ENCODE results near the gene PNLIPRP3. TPM values are rescaled to one million over a fixed set of nuclear protein-coding genes. Genes with fewer than 3 reads are reported as not detected.

PNLIPRP3 gene
- total and polyA plus RNA-seq, 2 experiments from 2014 or later, result 0.46 to 0.93 TPM

DNA sequence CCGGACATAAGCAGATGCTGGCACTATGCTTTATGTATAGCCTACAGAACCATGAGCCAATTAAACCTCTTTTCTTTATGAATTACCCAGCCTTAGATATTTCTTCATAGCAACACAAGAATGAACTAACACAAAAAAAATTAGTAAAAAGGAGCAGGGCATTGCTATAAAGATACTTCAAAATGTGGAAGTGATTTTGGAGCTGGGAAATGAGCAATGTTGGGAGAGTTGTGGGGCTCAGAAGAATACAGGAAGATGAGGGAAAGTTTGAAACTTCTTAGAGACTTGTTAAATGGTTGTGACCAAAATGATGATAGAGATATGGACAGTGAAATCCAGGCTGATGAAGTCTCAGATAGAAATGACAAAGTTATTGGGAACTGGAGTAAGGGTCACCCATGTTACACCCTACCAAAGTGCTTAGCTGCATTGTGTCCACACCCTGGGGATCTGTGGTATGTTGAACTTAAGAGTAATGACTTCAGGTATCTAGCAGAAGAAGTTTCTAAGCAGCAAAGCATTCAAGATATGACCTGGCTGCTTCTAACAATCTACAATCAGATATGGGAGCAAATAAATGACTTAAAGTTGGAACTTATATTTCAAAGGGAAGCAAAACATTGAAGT, 24.2 kb downstream of the PNLIPRP3 start:
- TF ChIP-seq EZH2phosphoT487 (IDR thresholded peaks at IDR 0.05; ENCODE audit: low read depth, severe bottlenecking, unreplicated experiment) (no peak), EZH2 (IDR thresholded peaks at IDR 0.05; ENCODE audit: borderline replicate concordance) (no peak)
- TF ChIP-seq, protein P1, sequence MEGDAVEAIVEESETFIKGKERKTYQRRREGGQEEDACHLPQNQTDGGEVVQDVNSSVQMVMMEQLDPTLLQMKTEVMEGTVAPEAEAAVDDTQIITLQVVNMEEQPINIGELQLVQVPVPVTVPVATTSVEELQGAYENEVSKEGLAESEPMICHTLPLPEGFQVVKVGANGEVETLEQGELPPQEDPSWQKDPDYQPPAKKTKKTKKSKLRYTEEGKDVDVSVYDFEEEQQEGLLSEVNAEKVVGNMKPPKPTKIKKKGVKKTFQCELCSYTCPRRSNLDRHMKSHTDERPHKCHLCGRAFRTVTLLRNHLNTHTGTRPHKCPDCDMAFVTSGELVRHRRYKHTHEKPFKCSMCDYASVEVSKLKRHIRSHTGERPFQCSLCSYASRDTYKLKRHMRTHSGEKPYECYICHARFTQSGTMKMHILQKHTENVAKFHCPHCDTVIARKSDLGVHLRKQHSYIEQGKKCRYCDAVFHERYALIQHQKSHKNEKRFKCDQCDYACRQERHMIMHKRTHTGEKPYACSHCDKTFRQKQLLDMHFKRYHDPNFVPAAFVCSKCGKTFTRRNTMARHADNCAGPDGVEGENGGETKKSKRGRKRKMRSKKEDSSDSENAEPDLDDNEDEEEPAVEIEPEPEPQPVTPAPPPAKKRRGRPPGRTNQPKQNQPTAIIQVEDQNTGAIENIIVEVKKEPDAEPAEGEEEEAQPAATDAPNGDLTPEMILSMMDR (IDR thresholded peaks at IDR 0.05; ENCODE audit: poor library complexity), result no peak
- H3K36me3 ChIP-seq (replicated peaks; ENCODE audit: insufficient read depth, low read depth), result no peaks in the 10 kb centered on the region
- no peaks in the 10 kb centered on the region for H3K79me2 ChIP-seq
- no peak for DNase-seq (ENCODE audit: low spot score)
- no peaks in the 10 kb centered on the region for H3K9me3 ChIP-seq (ENCODE audit: low read depth)
- H4K20me1 ChIP-seq (ENCODE audit: insufficient read depth, poor library complexity, severe bottlenecking), result no peaks in the 10 kb centered on the region
- no peaks in the 10 kb centered on the region for H3K4me1 ChIP-seq (ENCODE audit: insufficient read depth)
- H3K4me3 ChIP-seq, result no peak overlapping the region
- no peaks in the 10 kb centered on the region for H3K9me2 ChIP-seq (replicated peaks; ENCODE audit: insufficient read depth)
- no peak overlapping the region for H3K4me2 ChIP-seq
- no peak overlapping the region for H2AFZ ChIP-seq
- H3K27ac ChIP-seq, result no peak overlapping the region
- H3K27me3 ChIP-seq, result no peaks in the 10 kb centered on the region
- 0% methylated on average over 1 of the region's 1 CpG for WGBS (ENCODE audit: low lambda C conversion rate, missing lambda C conversion rate)

DNA sequence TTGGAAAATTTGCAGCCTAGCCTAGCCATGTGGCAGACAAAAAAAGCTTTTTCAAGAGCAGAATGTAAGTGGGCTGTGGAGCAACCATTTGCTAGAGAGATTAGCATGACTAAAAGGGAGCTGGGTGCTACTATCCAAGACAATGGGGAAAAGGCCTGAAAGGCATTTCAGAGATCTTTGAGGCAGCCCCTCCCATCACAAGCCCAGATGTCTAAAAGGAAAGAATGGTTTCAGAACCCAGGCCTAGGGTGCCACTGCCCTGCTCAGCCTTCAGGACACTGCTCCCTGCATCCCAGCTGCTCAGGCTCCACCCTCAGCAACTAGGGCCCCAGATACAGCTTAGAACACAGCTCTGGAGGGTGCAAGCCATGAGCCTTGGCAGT, 24.7 kb downstream of the PNLIPRP3 start:
- Histone ChIP-seq H3K36me3 (replicated peaks; ENCODE audit: insufficient read depth, low read depth) (no peaks in the 10 kb centered on the region), H3K9me2 (replicated peaks; ENCODE audit: insufficient read depth) (no peaks in the 10 kb centered on the region), H3K9me3 (ENCODE audit: low read depth) (no peaks in the 10 kb centered on the region), H3K4me2 (no peak overlapping the region), H3K4me1 (ENCODE audit: insufficient read depth) (no peaks in the 10 kb centered on the region), H4K20me1 (ENCODE audit: insufficient read depth, poor library complexity, severe bottlenecking) (no peaks in the 10 kb centered on the region), H3K4me3 (no peak overlapping the region), H3K79me2 (no peaks in the 10 kb centered on the region), H2AFZ (no peak overlapping the region), H3K27me3 (no peaks in the 10 kb centered on the region), H3K27ac (no peak overlapping the region)
- TF ChIP-seq EZH2phosphoT487 (IDR thresholded peaks at IDR 0.05; ENCODE audit: low read depth, severe bottlenecking, unreplicated experiment), result no peak
- DNase-seq (ENCODE audit: low spot score), result no peak

DNA sequence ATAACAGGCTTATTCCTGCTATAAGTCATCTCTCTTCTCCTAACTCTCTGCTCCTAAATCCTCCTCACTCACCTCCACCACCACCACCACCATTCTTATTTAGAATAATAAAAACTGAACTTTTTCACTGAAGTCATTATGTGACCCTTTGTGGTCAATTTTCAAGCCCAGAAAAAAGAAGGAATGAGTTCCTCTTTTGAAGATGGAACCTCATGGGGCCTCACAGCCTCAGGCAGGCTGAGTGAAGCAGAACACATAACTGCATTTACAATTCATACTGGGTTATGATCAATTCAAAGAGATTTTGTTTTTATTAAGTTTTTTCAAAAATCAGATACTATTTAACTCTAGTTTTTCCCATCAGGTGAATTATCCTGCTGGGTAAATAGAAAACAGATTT, 29.8 kb downstream of the PNLIPRP3 start:
- DNase-seq (ENCODE audit: low spot score), result no peak
- Histone ChIP-seq H3K4me3 (no peak overlapping the region), H2AFZ (no peak overlapping the region), H3K36me3 (replicated peaks; ENCODE audit: insufficient read depth, low read depth) (no peaks in the 10 kb centered on the region), H3K27me3 (no peaks in the 10 kb centered on the region), H3K9me2 (replicated peaks; ENCODE audit: insufficient read depth) (no peaks in the 10 kb centered on the region), H3K9me3 (ENCODE audit: low read depth) (no peaks in the 10 kb centered on the region), H3K27ac (no peak overlapping the region), H3K4me2 (no peak overlapping the region), H3K79me2 (no peaks in the 10 kb centered on the region), H4K20me1 (ENCODE audit: insufficient read depth, poor library complexity, severe bottlenecking) (no peaks in the 10 kb centered on the region), H3K4me1 (ENCODE audit: insufficient read depth) (no peaks in the 10 kb centered on the region)
- TF ChIP-seq EZH2phosphoT487 (IDR thresholded peaks at IDR 0.05; ENCODE audit: low read depth, severe bottlenecking, unreplicated experiment), result no peak

DNA sequence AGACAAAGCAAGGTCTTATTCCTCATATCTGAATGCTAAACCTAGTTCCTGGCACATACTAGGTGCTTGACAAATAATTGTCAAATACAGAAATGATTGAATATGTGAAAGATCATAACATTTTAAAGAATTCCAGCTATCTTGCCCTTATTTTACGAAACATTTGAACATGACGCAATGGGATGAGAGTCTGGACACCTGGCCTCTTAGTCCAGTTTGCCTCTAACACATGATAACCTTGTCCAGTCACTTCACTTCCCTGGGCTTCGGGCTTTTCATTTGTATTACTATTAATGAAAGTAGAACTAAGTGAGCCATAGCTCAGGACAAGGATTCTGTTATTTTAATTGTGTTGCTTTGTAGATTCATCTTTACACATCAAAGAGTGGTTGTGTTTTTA, 32.6 kb downstream of the PNLIPRP3 start:
- WGBS (ENCODE audit: low lambda C conversion rate, missing lambda C conversion rate), result 90% methylated on average over 3 of the region's 3 CpGs
- no peaks in the 10 kb centered on the region for H3K27me3 ChIP-seq

More for the DNA sequence above, 32.6 kb downstream of the PNLIPRP3 start:
- no peaks in the 10 kb centered on the region for H3K36me3 ChIP-seq (replicated peaks; ENCODE audit: insufficient read depth, low read depth)
- no peaks in the 10 kb centered on the region for H4K20me1 ChIP-seq (ENCODE audit: insufficient read depth, poor library complexity, severe bottlenecking)
- H3K9me3 ChIP-seq (ENCODE audit: low read depth), result no peaks in the 10 kb centered on the region
- H3K4me2 ChIP-seq, result no peak overlapping the region
- H2AFZ ChIP-seq, result no peak overlapping the region
- no peaks in the 10 kb centered on the region for H3K4me1 ChIP-seq (ENCODE audit: insufficient read depth)
- no peak overlapping the region for H3K27ac ChIP-seq
- no peak overlapping the region for H3K4me3 ChIP-seq
- H3K9me2 ChIP-seq (replicated peaks; ENCODE audit: insufficient read depth), result no peaks in the 10 kb centered on the region
- DNase-seq (ENCODE audit: low spot score), result no peak
- H3K79me2 ChIP-seq, result no peaks in the 10 kb centered on the region
- TF ChIP-seq, protein P1 (IDR thresholded peaks at IDR 0.05; ENCODE audit: poor library complexity), result no peak
- TF ChIP-seq EZH2phosphoT487 (IDR thresholded peaks at IDR 0.05; ENCODE audit: low read depth, severe bottlenecking, unreplicated experiment) (no peak), EZH2 (IDR thresholded peaks at IDR 0.05; ENCODE audit: borderline replicate concordance) (no peak)
